Testis (tissue), 3 donors: ENCODE data around the gene ASMTL. TPM values are rescaled to one million over a fixed set of nuclear protein-coding genes. Genes with fewer than 3 reads are reported as not detected.

ENCODE experiments used
- DNase-seq: peaks from one replicate; pipeline ENCODE4 v3.0.0-alpha.2; 2019
- H3K27ac ChIP-seq, 2 donors: fragments of 200-600 bp; sonication (generic); one replicate each; pipeline ENCODE4 v1.5.1; 2019
- H3K27me3 ChIP-seq: fragments of 200-600 bp; sonication (generic); one replicate; pipeline ENCODE4 v1.5.1; 2019
- H3K36me3 ChIP-seq: fragments of 200-600 bp; sonication (generic); one replicate; pipeline ENCODE4 v1.5.1; 2017; ENCODE audit warnings: low read depth; ENCODE audit errors: missing control alignments
- H3K4me1 ChIP-seq: fragments of 200-600 bp; sonication (generic); one replicate; pipeline ENCODE4 v1.5.1; 2019
- H3K4me3 ChIP-seq, 2 donors: fragments of 200-600 bp; sonication (generic); one replicate each; pipeline ENCODE4 v1.5.1; 2017 to 2019
- H3K9me3 ChIP-seq: fragments of 200-600 bp; sonication (generic); one replicate; pipeline ENCODE4 v1.5.1; 2017
- POLR2A ChIP-seq: fragments of 450-650 bp; IDR thresholded peaks from one replicate; pipeline ENCODE4 v1.6.1; 2017; ENCODE audit warnings: antibody characterized with exemption, mild to moderate bottlenecking, moderate library complexity
- WGBS, 2 donors: methylation state at CpG; one replicate each; pipeline ENCODE4 v1.1.5; 2018; 5-methylcytosine and 5-hydroxymethylcytosine counted together
- intact Hi-C: fragments of 100-400 bp; cut with DNase I; formaldehyde crosslinking; loops from one replicate; pipeline ENCODE4 v1.15.1; 2023; ENCODE audit warnings: low total_unique reads
- polyA plus RNA-seq: library from polyadenylated mRNA; stranded (reverse); fragments of 350-450 nt; fragmentation: Illumina TruSeq; extraction: RNeasy Lipid Tissue Mini Kit (QIAGEN cat#74804); gene quantifications from one replicate; pipeline ENCODE4 v1.2.3, GENCODE V29; 2014; ENCODE audit warnings: low read depth, low replicate concordance; ENCODE audit not compliant: insufficient read depth
- total RNA-seq, 2 donors: library from RNA; depleted of rRNA; stranded (reverse); fragments of >200 nt; gene quantifications; one replicate each; pipeline ENCODE4 v1.2.3, GENCODE V29; 2016
- TF ChIP-seq, protein P1 (sequence below), 3 experiments: fragments of 450-650 bp in 2 of 3; fragments of 200-600 bp in 1 of 3; sonication (generic) in 1 of 3; IDR thresholded peaks; one replicate each; pipeline ENCODE4 v1.5.1; 2016 to 2019; ENCODE audit warnings: antibody characterized with exemption in 3 of 3, mild to moderate bottlenecking in 2 of 3, moderate library complexity in 1 of 3

Gene ASMTL
- total and polyA plus RNA-seq, 3 donors from 2014 or later: 27.0 to 41.2 (median 31.0) TPM

DNA sequence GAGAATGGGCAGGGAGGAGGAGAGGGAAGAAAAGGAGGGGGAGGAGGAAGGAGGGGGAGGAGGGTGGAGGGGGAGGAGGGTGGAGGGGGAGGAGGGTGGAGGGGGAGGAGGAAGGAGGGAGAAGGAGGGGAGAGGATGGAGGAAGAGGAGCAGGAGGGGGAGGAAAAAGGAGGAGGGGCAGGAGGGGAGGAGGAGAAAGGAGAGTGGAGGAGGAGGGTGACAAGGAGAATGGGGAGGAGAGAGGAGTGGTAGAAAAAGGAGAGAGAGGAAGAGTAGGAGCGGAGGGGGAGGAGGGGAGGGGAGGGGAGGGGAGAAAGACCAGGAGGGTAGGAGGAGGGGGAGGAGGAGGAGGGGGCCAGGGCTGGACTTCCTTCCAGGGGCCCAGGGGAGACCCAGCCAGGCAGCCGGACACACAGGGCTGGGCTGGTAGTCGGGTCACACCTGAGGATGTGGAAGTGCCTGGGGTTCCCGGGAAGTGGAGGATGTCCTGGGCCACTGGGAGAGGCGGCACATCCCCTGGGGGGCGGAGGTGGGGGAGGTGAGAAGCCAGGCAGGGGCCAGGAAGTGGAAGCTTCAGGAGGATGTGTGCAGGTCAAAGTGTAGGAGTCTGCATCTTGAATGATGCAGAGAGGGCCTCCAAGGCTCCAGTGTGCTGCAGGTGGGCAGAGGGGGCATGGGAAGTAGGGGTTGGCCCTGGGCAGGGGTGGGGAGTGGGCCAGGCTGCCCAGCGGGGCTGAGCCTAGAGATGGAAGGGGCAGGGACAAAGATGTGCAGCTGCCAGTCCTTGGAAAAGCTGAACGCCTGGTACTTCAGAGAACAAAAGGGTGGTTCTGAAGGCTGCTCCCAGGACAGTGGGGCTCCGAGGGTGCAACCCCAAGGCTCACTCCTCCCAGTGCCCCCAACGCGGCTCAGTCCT is 97.3 kb downstream of the ASMTL start:
- no peaks in the 10 kb centered on the region for H3K9me3 ChIP-seq
- no peak for DNase-seq
- 31 to 33% methylated on average over 11 of the region's 11 CpGs for WGBS, 2 donors
- H3K36me3 ChIP-seq: no peaks in the 10 kb centered on the region
- intact Hi-C loops: no loop called here
- TF ChIP-seq, protein P1, sequence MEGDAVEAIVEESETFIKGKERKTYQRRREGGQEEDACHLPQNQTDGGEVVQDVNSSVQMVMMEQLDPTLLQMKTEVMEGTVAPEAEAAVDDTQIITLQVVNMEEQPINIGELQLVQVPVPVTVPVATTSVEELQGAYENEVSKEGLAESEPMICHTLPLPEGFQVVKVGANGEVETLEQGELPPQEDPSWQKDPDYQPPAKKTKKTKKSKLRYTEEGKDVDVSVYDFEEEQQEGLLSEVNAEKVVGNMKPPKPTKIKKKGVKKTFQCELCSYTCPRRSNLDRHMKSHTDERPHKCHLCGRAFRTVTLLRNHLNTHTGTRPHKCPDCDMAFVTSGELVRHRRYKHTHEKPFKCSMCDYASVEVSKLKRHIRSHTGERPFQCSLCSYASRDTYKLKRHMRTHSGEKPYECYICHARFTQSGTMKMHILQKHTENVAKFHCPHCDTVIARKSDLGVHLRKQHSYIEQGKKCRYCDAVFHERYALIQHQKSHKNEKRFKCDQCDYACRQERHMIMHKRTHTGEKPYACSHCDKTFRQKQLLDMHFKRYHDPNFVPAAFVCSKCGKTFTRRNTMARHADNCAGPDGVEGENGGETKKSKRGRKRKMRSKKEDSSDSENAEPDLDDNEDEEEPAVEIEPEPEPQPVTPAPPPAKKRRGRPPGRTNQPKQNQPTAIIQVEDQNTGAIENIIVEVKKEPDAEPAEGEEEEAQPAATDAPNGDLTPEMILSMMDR (IDR thresholded peaks at IDR 0.05): no peak
- no peak for TF ChIP-seq POLR2A
- no peaks in the 10 kb centered on the region for H3K27me3 ChIP-seq
- no peak overlapping the region for H3K4me3 ChIP-seq
- no peaks in the 10 kb centered on the region for H3K4me1 ChIP-seq
- no peak overlapping the region for H3K27ac ChIP-seq

DNA sequence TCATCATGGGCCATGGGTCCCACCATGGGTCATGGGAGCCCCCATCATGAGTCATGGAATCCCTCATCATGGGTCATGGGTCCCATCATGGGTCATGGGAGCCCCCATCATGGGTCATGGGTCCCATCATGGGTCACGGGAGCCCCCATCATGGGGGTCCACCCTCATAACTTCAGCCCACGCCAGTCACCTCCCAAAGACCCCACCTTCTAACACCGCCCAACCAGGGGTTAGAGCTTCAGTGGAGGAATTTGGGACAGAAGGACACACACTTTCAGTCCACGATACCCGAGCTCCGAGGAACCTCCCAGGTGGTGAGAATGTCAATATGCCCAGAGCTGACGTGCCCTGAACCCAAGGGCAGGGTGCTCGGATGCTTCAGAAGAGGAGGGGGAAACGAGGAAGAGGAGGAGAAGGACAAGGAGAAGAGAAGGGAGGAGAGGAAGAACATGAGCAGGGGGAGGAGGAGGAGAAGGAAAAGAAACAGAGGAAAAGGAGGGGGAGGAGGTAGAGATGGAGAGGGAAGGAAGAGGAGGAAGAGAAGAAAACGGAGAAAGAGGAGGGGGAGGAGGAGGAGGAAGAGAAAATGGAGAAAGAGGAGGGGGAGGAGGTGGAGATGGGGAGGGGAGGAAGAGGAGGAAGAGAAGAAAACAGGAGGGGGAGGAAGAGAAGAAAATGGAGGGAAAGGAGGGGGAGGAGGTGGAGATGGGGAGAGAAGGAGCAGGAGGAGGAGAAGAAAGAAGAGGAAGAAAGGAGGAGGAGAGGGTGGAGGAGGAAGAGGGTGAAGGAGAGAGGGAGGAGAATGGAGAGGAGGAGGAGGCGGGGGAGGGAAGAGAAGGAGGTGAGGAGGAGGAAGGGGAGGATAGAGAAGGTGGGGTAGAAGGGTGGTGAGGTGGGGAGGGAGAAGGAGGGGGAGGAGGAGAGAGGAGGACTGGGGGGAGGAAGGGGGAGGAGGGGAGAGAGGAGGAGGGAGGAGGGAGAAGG is 98.4 kb downstream of the ASMTL start:
- no peaks in the 10 kb centered on the region for H3K9me3 ChIP-seq
- H3K27me3 ChIP-seq: no peaks in the 10 kb centered on the region
- 77 to 84% methylated on average over 8 to 11 of the region's 11 CpGs for WGBS, 2 donors
- H3K36me3 ChIP-seq: no peaks in the 10 kb centered on the region
- TF ChIP-seq, protein P1 (IDR thresholded peaks at IDR 0.05): no peak
- no peak for TF ChIP-seq POLR2A
- no peak overlapping the region for H3K4me3 ChIP-seq
- no peak for DNase-seq
- no peak overlapping the region for H3K27ac ChIP-seq
- no peaks in the 10 kb centered on the region for H3K4me1 ChIP-seq
- intact Hi-C loops: no loop called here

Other genes with a start within 250 kb of the ASMTL start
- gene CRLF2, start 240.3 kb downstream of the ASMTL start, total RNA-seq: under 1 TPM; 0.37 to 0.47 TPM
- not detected for gene CRLF2, start 240.3 kb downstream of the ASMTL start, polyA plus RNA-seq
- gene CSF2RA, start 184.1 kb downstream of the ASMTL start, total RNA-seq: 1 to 10 TPM; 2.2 to 3.9 TPM
- gene CSF2RA, start 184.1 kb downstream of the ASMTL start, polyA plus RNA-seq: 3.1 TPM
- gene IL3RA, start 116.1 kb downstream of the ASMTL start, total RNA-seq: 1 to 10 TPM; 4.6 to 5.5 TPM
- 3.4 TPM for gene IL3RA, start 116.1 kb downstream of the ASMTL start, polyA plus RNA-seq
- gene SLC25A6, start 60.8 kb downstream of the ASMTL start, total RNA-seq: 100 to 1,000 TPM; 171 to 293 TPM
- gene SLC25A6, start 60.8 kb downstream of the ASMTL start, polyA plus RNA-seq: 157 TPM
- under 1 TPM; 0.24 to 0.50 TPM for gene P2RY8, start 84.3 kb upstream of the ASMTL start, total RNA-seq
- gene P2RY8, start 84.3 kb upstream of the ASMTL start, polyA plus RNA-seq: 1.1 TPM
- 100 to 1,000 TPM; 108 to 113 TPM for gene AKAP17A, start 138.7 kb upstream of the ASMTL start, total RNA-seq
- gene AKAP17A, start 138.7 kb upstream of the ASMTL start, polyA plus RNA-seq: 39.7 TPM
- under 1 TPM; 0.37 to 0.55 TPM for gene ASMT, start 162.2 kb upstream of the ASMTL start, total RNA-seq
- not detected for gene ASMT, start 162.2 kb upstream of the ASMTL start, polyA plus RNA-seq